ENCODE results near the gene SERPINA3.
"Not testable (repeated sequence)": the region's sequence is repeated elsewhere in the genome, so short reads cannot be mapped to it uniquely, and the experiment has no call there.

SERPINA3 gene

GRCh38 chr14:94575730-94576585 is 36.2 kb upstream of the SERPINA3 start:
- H3K4me3 Mint-ChIP-seq: no peak overlapping the region
- H3K36me3 Mint-ChIP-seq (ENCODE audit: insufficient read depth): no peaks in the 10 kb centered on the region
- DNase-seq (ENCODE audit: low spot score in 2 of 2) (no peak), ATAC-seq (replicated peaks; ENCODE audit: extremely low read depth, poor library complexity, severe bottlenecking) (no peak)
- no peaks in the 10 kb centered on the region for H3K9me3 Mint-ChIP-seq
- no peak overlapping the region for H3K27ac Mint-ChIP-seq (ENCODE audit: low read depth)
- H3K4me1 Mint-ChIP-seq: no peaks in the 10 kb centered on the region
- H3K27me3 Mint-ChIP-seq: no peaks in the 10 kb centered on the region

GRCh38 chr14:94577472-94577871 is 34.7 kb upstream of the SERPINA3 start:
- H3K27ac Mint-ChIP-seq (ENCODE audit: low read depth); H3K36me3 Mint-ChIP-seq (ENCODE audit: insufficient read depth); H3K9me3 Mint-ChIP-seq; H3K4me1 Mint-ChIP-seq; ATAC-seq (replicated peaks; ENCODE audit: extremely low read depth, poor library complexity, severe bottlenecking); DNase-seq (ENCODE audit: low spot score in 2 of 2); H3K4me3 Mint-ChIP-seq; H3K27me3 Mint-ChIP-seq: not testable (repeated sequence)

DNA sequence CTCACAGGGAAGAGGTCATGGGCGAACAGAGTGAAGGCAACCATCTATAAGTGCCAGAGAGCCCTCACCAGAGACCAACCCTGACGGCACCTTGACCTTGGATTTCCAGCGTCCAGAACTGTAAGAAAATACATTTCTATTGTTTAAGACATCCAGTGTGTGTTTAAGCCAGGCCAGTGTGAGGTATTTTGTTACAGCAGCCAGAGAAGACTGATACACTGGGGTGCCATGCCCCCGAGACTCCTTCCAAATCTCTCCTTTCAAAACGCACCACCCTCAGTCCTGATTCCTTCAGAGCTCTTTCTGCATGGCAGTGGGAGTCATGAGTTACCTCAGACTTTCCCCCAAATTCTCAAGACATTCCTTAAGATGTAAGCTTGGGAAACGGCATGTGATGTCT is 33.5 kb upstream of the SERPINA3 start:
- Mint-ChIP-seq H3K36me3 (ENCODE audit: insufficient read depth) (no peaks in the 10 kb centered on the region), H3K9me3 (no peaks in the 10 kb centered on the region), H3K27me3 (no peaks in the 10 kb centered on the region), H3K4me1 (no peaks in the 10 kb centered on the region), H3K27ac (ENCODE audit: low read depth) (no peak overlapping the region), H3K4me3 (no peak overlapping the region)
- ATAC-seq (replicated peaks; ENCODE audit: extremely low read depth, poor library complexity, severe bottlenecking): no peak
- DNase-seq (ENCODE audit: low spot score in 2 of 2): no peak

DNA sequence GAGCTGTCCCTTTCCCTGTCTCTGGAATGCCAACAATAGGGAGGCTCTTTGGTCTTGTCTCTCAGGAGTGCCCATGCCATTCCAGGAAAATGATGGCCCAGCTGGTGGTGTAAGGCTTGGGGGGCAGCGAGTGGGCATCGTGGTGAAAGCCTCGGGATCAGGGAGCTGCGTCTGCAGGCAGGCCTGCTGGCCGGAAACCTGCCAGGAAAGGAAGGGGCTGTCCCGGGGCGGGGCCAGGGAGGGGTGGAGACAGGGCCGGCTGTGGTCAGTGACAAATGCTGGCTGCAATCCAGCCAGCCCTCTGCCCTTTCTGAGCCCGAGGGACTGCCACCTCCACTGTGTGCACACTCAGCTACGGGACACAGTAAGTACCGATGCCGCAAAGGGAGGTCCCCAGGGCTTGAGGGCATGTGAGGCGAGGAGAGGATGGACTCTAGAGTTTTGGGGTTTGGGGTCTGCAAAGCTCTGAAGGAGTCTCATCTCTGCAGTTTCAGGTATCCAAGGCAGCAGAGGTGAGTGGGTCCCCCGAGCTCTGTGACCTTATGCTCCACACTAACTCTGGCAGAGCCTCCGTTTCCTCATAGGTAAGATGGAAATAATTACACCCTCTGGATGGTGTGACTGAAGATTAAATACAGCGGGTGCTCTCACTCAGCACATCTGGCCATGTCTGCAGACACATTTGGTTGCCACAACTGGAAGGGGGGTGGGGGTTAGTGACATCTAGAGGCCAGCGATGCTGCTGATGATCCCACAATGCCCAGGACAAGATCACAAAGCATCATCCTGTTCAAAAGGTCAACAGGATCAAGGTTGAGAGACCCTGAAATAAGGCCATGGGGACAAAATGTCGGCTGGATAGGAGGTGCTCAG is 30.8 kb upstream of the SERPINA3 start, which contains the start of gene SERPINA5:
SERPINA5 (plus strand) TSS at position 300 of the 873 bp plus-strand sequence. CDS start 5,937 bp downstream, outside the sequence.
- H3K9me3 Mint-ChIP-seq: no peaks in the 10 kb centered on the region
- ATAC-seq (replicated peaks; ENCODE audit: extremely low read depth, poor library complexity, severe bottlenecking) (no peak), DNase-seq (ENCODE audit: low spot score in 2 of 2) (no peak)
- no peak within 1 kb of the TSS for H3K4me3 Mint-ChIP-seq
- no peaks in the 10 kb centered on the region for H3K4me1 Mint-ChIP-seq
- H3K27me3 Mint-ChIP-seq: peaks cover 20% of the 10 kb centered on the region
- H3K36me3 Mint-ChIP-seq (ENCODE audit: insufficient read depth): no peaks in the 10 kb centered on the region
- no peak within 1 kb of the TSS for H3K27ac Mint-ChIP-seq (ENCODE audit: low read depth)

DNA sequence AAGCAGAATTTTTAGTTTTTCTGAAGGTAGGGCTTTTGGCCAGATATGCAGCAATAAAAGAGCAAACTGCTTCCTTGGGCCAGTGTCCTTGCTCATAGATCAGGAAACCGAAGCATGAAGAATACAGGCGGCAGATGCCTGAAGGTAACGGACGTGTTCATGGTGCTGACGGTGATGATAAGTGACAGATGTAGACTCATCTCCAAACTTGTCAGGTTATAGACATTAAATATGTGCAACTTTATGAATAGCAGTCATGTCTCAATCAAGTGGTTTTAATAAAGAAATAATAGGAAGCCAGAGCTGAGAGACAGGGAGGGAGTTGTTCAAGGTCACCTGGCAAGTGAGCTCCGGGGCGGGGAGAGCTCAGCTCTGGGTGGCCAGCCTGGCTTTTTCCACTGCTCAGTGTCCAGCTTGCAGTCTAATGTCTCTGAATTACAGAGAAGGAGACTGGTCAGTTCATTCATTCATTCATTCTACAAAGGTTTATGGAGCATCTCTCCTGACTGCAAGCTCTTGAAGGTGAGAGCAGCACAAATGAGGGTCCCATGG is 29.9 kb upstream of the SERPINA3 start:
- DNase-seq (ENCODE audit: low spot score in 2 of 2): no peak
- ATAC-seq (replicated peaks; ENCODE audit: extremely low read depth, poor library complexity, severe bottlenecking): no peak
- peaks cover 20% of the 10 kb centered on the region for H3K27me3 Mint-ChIP-seq
- no peaks in the 10 kb centered on the region for H3K4me1 Mint-ChIP-seq
- H3K4me3 Mint-ChIP-seq: no peak overlapping the region
- no peaks in the 10 kb centered on the region for H3K9me3 Mint-ChIP-seq
- no peaks in the 10 kb centered on the region for H3K36me3 Mint-ChIP-seq (ENCODE audit: insufficient read depth)
- no peak overlapping the region for H3K27ac Mint-ChIP-seq (ENCODE audit: low read depth)

DNA sequence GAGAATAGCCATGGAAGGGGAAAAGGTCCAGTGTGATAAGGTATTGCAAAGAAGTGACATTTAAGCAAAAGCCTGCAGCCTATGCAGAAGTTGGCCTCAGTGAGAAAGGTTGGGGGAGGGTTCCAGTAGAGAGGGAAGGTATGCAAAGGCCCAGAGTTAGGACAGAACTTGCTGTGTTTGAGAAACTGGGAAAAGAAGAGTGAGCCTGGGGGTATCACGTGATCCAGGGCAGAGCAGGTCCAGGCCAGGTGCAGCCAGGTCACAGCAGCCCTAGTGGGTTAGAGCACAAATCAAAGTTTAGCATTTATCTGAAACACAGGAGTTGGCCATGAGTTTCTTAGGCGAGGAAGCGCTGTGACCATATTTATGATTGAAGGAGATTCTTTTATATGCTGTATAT is 29.3 kb upstream of the SERPINA3 start:
- DNase-seq (ENCODE audit: low spot score in 2 of 2): no peak

GRCh38 chr14:94583557-94583956 is 28.6 kb upstream of the SERPINA3 start:
- Mint-ChIP-seq H3K36me3 (ENCODE audit: insufficient read depth) (no peaks in the 10 kb centered on the region), H3K9me3 (no peaks in the 10 kb centered on the region), H3K27ac (ENCODE audit: low read depth) (no peak overlapping the region), H3K4me1 (no peaks in the 10 kb centered on the region), H3K4me3 (no peak overlapping the region), H3K27me3 (peaks cover 20% of the 10 kb centered on the region)
- DNase-seq (ENCODE audit: low spot score in 2 of 2): no peak
- no peak for ATAC-seq (replicated peaks; ENCODE audit: extremely low read depth, poor library complexity, severe bottlenecking)

More for the DNA sequence above, 29.3 kb upstream of the SERPINA3 start:
- Mint-ChIP-seq H3K27ac (ENCODE audit: low read depth) (no peak overlapping the region), H3K4me3 (no peak overlapping the region), H3K27me3 (peaks cover 20% of the 10 kb centered on the region), H3K9me3 (no peaks in the 10 kb centered on the region), H3K4me1 (no peaks in the 10 kb centered on the region), H3K36me3 (ENCODE audit: insufficient read depth) (no peaks in the 10 kb centered on the region)
- ATAC-seq (replicated peaks; ENCODE audit: extremely low read depth, poor library complexity, severe bottlenecking): no peak

DNA sequence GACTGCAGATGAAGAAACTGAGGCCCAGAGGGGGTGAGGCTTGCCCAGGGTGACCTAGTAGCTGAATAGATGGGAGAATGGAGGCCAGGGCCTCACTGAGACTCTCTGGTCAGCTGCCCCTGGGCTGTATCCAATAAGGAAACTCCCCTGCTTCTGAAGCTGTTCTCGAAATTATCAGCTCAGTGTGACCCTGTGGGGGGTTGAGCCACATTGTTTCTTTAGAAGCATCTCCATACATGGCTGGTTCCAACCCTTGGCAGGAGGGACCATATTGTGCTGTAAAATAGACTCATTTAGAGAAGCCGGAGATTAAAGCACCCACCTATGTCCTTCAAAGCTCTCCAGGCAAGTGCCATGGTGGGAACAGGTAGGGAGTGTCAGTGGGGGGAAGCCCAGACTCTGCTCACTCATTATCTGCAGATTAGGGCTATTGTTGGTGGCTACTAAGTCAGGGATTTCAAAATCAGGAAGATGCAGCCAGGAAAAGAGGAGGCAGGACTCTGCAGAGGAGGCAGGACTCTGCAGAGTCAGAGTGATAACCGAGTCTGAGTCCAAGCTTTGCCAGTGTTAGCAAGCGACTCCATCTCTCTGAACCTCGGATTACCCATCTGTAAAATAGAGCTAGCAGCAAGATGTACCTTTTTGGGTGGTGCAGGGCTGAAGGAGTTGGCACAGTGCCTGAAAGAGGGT is 27.5 kb upstream of the SERPINA3 start:
- Mint-ChIP-seq H3K36me3 (ENCODE audit: insufficient read depth) (no peaks in the 10 kb centered on the region), H3K4me3 (no peak overlapping the region), H3K9me3 (no peaks in the 10 kb centered on the region), H3K27ac (ENCODE audit: low read depth) (no peak overlapping the region), H3K4me1 (no peaks in the 10 kb centered on the region), H3K27me3 (peaks cover 20% of the 10 kb centered on the region)
- ATAC-seq (replicated peaks; ENCODE audit: extremely low read depth, poor library complexity, severe bottlenecking) (no peak), DNase-seq (ENCODE audit: low spot score in 2 of 2) (no peak)

DNA sequence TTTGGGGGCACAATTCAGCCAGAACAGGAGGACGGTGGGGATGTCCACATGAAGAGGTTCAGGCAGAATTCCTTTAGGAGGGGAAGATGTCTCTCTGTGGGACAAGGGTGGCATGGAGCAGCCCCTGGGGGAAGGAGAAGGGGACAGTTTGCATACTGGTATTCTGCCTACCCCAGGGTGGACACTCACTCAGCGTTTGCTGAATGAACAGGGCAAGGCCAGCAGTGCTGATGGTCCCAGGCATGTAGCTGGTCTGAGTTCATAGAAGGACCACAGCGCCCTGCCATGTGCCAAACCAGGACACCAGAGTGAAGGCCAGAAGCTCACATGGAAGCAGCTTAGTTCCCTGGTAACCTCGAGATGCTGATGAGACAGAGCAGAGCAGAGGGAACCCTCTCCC is 25.6 kb upstream of the SERPINA3 start:
- H3K9me3 Mint-ChIP-seq: peaks cover 6% of the 10 kb centered on the region
- H3K27me3 Mint-ChIP-seq: peaks cover 20% of the 10 kb centered on the region
- no peaks in the 10 kb centered on the region for H3K4me1 Mint-ChIP-seq
- no peak overlapping the region for H3K4me3 Mint-ChIP-seq
- H3K36me3 Mint-ChIP-seq (ENCODE audit: insufficient read depth): no peaks in the 10 kb centered on the region
- ATAC-seq (replicated peaks; ENCODE audit: extremely low read depth, poor library complexity, severe bottlenecking): no peak
- no peak for DNase-seq (ENCODE audit: low spot score in 2 of 2)
- no peak overlapping the region for H3K27ac Mint-ChIP-seq (ENCODE audit: low read depth)

GRCh38 chr14:94588311-94588710 is 23.9 kb upstream of the SERPINA3 start:
- H3K9me3 Mint-ChIP-seq: peaks cover 6% of the 10 kb centered on the region
- no peak for ATAC-seq (replicated peaks; ENCODE audit: extremely low read depth, poor library complexity, severe bottlenecking)
- no peak overlapping the region for H3K4me3 Mint-ChIP-seq
- H3K27me3 Mint-ChIP-seq: peaks cover 20% of the 10 kb centered on the region
- no peaks in the 10 kb centered on the region for H3K4me1 Mint-ChIP-seq
- no peaks in the 10 kb centered on the region for H3K36me3 Mint-ChIP-seq (ENCODE audit: insufficient read depth)
- DNase-seq (ENCODE audit: low spot score in 2 of 2): no peak
- no peak overlapping the region for H3K27ac Mint-ChIP-seq (ENCODE audit: low read depth)

DNA sequence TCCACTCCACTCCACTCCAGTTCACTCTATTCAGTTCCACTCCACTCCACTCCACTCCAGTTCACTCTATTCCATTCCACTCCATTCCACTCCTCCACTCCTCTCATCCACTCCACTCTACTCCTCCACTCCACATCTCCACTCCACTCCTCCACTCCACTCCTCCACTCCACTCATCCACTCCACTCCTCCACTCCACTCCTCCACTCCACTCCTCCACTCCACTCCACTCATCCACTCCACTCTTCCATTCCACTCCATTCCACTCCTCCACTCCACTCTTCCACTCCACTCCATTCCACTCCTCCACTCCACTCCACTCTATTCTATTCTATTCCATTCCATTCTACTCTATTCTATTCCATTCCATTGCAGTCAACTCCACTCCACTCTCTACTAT is 21.1 kb upstream of the SERPINA3 start:
- Mint-ChIP-seq H3K36me3 (ENCODE audit: insufficient read depth) (peaks cover 2% of the 10 kb centered on the region), H3K9me3 (peaks cover 6% of the 10 kb centered on the region), H3K4me3 (no peak overlapping the region), H3K27ac (ENCODE audit: low read depth) (no peak overlapping the region), H3K4me1 (no peaks in the 10 kb centered on the region), H3K27me3 (peaks cover 18% of the 10 kb centered on the region)
- no peak for ATAC-seq (replicated peaks; ENCODE audit: extremely low read depth, poor library complexity, severe bottlenecking)
- DNase-seq (ENCODE audit: low spot score in 2 of 2): no peak

GRCh38 chr14:94591871-94592270 is 20.3 kb upstream of the SERPINA3 start:
- ATAC-seq (replicated peaks; ENCODE audit: extremely low read depth, poor library complexity, severe bottlenecking): no peak
- no peak for DNase-seq (ENCODE audit: low spot score in 2 of 2)
- Mint-ChIP-seq H3K36me3 (ENCODE audit: insufficient read depth) (peaks cover 2% of the 10 kb centered on the region), H3K9me3 (peaks cover 6% of the 10 kb centered on the region), H3K27me3 (peaks cover 24% of the 10 kb centered on the region), H3K27ac (ENCODE audit: low read depth) (no peak overlapping the region), H3K4me3 (no peak overlapping the region), H3K4me1 (no peaks in the 10 kb centered on the region)
